Keratinocyte (primary cell): ENCODE data around the gene TMEM9. TPM values are rescaled to one million over a fixed set of nuclear protein-coding genes. Genes with fewer than 3 reads are reported as not detected.

Source experiments
- DNase-seq: peaks from one replicate; pipeline ENCODE4 v3.0.0-alpha.2; 2011; ENCODE audit warnings: low read depth, missing footprints, low spot score
- FAIRE-seq: peaks from 2 replicates; lab custom pipeline; 2011; peaks lifted over from hg19 to GRCh38; lab: Jason Lieb, UNC
- H2AFZ ChIP-seq: 2 replicates; pipeline ENCODE4 v1.6.0; 2012; ENCODE audit warnings: low read length, control low read depth, inconsistent platforms; ENCODE audit not compliant: control insufficient read depth
- H3K27ac ChIP-seq: 2 replicates; pipeline ENCODE4 v1.5.1; 2011; ENCODE audit warnings: low read length; ENCODE audit not compliant: control insufficient read depth, insufficient read depth
- H3K27me3 ChIP-seq: 3 replicates; pipeline ENCODE4 v1.6.0; 2011; ENCODE audit warnings: low read length; ENCODE audit not compliant: control insufficient read depth, insufficient read depth; ENCODE audit errors: extremely low read depth
- H3K36me3 ChIP-seq, 2 experiments: 2 replicates in 1 of 2; 3 replicates in 1 of 2; pipeline ENCODE4 v1.5.1; 2011; ENCODE audit warnings: low read length in 2 of 2, mild to moderate bottlenecking in 1 of 2; ENCODE audit not compliant: control insufficient read depth in 2 of 2, insufficient read depth in 2 of 2; ENCODE audit errors: extremely low read depth in 1 of 2
- H3K4me1 ChIP-seq: 3 replicates; pipeline ENCODE4 v1.5.1; 2011; ENCODE audit warnings: low read length; ENCODE audit not compliant: control insufficient read depth, insufficient read depth; ENCODE audit errors: extremely low read depth
- H3K4me2 ChIP-seq: 3 replicates; pipeline ENCODE4 v1.6.0; 2011; ENCODE audit warnings: low read depth, low read length; ENCODE audit not compliant: control insufficient read depth, insufficient read depth; ENCODE audit errors: extremely low read depth
- H3K4me3 ChIP-seq, 3 experiments: fragments of 200-600 bp in 1 of 3; sonication (generic) in 1 of 3; 2 replicates in 2 of 3; 3 replicates in 1 of 3; pipeline ENCODE4 v1.5.1; 2011 to 2016; ENCODE audit warnings: low read length in 3 of 3, mild to moderate bottlenecking in 3 of 3, control low read depth in 2 of 3, inconsistent platforms in 1 of 3, low read depth in 1 of 3, mixed read lengths in 1 of 3, mixed run types in 1 of 3, moderate library complexity in 1 of 3; ENCODE audit not compliant: control insufficient read depth in 2 of 3, insufficient read depth in 2 of 3; ENCODE audit errors: extremely low read depth in 1 of 3
- H3K79me2 ChIP-seq: 2 replicates; pipeline ENCODE4 v1.6.0; 2012; ENCODE audit warnings: low read length; ENCODE audit not compliant: control insufficient read depth, insufficient read depth
- H3K9ac ChIP-seq: 3 replicates; pipeline ENCODE4 v1.6.0; 2011; ENCODE audit warnings: low read length; ENCODE audit not compliant: control insufficient read depth, insufficient read depth; ENCODE audit errors: extremely low read depth
- H3K9me1 ChIP-seq: 3 replicates; pipeline ENCODE4 v1.6.0; 2011; ENCODE audit warnings: low read length; ENCODE audit not compliant: control insufficient read depth, insufficient read depth; ENCODE audit errors: extremely low read depth
- H3K9me3 ChIP-seq: 2 replicates; pipeline ENCODE4 v1.5.1; 2012; ENCODE audit warnings: low read depth, low read length; ENCODE audit not compliant: control insufficient read depth
- H4K20me1 ChIP-seq: 3 replicates; pipeline ENCODE4 v1.6.0; 2011; ENCODE audit warnings: low read length; ENCODE audit not compliant: control insufficient read depth, insufficient read depth; ENCODE audit errors: extremely low read depth
- EZH2 ChIP-seq: IDR thresholded peaks from one replicate; pipeline ENCODE4 v1.6.1; 2012; ENCODE audit warnings: inconsistent platforms, mild to moderate bottlenecking, low read length, moderate library complexity
- dilution Hi-C: fragments of 300-500 bp; cut with MboI; formaldehyde crosslinking; loops from one replicate; pipeline ENCODE4 v1.7.0; 2020; ENCODE audit warnings: low sequenced_read_pairs; ENCODE audit not compliant: extremely low pct_ligation_motif_present
- polyA plus RNA-seq, 5 experiments: library from polyadenylated mRNA; depleted of rRNA in 3 of 5; stranded (reverse) in 3 of 5; stranded (forward) in 1 of 5; unstranded in 1 of 5; fragments of >200 nt; gene quantifications; 1 replicate in 1 of 5; 2 replicates in 3 of 5; 3 replicates in 1 of 5; pipeline versions ENCODE4 v1.2.1 to v1.2.3, GENCODE V29; 2011 to 2012; ENCODE audit warnings: missing spikeins in 2 of 5, low read depth in 1 of 5, low replicate concordance in 1 of 5
- TF ChIP-seq, protein P1 (sequence below), 3 experiments: IDR thresholded peaks in 1 of 3; conservative IDR thresholded peaks in 1 of 3; optimal IDR thresholded peaks in 1 of 3; 2 replicates in 2 of 3; 3 replicates in 1 of 3; pipeline versions ENCODE3 to v1.5.1; 2011; ENCODE audit warnings: low read length in 3 of 3, mild to moderate bottlenecking in 3 of 3, moderate library complexity in 2 of 3, control low read depth in 1 of 3, inconsistent platforms in 1 of 3; ENCODE audit not compliant: insufficient read depth in 2 of 3; ENCODE audit errors: extremely low read depth in 1 of 3

The TMEM9 gene
- polyA plus RNA-seq, 1 donor (not counting 4 experiments of a cell fraction or from before 2014, with no cell fraction given): 56.0 TPM

DNA sequence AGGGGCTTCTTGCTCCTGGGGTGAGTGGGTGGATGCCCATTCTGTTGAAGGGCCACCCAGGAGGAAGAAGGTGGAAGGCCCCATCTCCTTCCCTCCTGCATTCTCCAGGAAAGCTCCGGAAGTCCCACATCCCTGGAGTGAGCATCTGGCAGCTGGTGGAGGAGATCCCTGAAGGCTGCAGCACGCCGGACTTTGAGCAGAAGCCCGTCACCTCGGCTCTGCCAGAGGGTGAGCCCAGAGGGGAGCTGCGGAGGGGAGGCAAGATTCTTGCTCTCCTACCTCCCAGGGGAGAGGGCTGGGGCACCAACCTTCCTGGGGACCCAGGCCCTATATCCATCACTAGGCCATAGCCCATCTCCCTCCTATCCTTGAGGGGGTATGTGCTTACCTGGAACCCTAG lies 39.8 kb upstream of the TMEM9 start:
- H3K4me2 ChIP-seq: no peak overlapping the region
- H3K27ac ChIP-seq: no peak overlapping the region
- FAIRE-seq: no peak

DNA sequence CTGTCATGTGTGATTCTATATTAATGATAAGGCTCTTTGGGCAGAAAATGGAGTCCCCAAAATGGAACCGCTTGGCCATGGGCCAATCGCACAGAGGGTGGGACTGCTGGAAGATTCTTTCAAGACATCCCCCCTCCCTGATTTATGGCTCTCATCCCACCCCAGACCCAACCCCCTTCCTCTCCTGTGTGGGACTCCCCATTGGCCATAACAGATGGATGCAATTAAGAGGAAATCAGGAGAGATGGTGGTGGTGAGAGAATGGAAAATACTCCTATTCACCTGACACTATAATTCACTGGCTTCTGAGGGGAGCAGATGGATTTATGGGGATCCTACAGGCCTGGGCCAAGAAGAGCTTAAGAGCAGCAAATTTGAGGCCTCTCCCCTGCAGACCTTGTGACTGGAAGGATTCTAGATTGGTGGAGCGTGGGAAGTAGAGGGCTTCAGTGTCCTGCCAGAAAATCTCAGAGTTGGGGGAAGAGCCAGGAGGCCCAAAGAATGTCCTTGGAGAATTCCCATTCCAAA lies 38.1 kb upstream of the TMEM9 start:
- no peak for FAIRE-seq
- H3K9me3 ChIP-seq: no peaks in the 10 kb centered on the region

More for the DNA sequence above, 39.8 kb upstream of the TMEM9 start:
- no peaks in the 10 kb centered on the region for H3K9me3 ChIP-seq
- H4K20me1 ChIP-seq: no peaks in the 10 kb centered on the region
- dilution Hi-C loops: no loop called here
- no peak overlapping the region for H3K4me3 ChIP-seq
- no peak for TF ChIP-seq EZH2
- TF ChIP-seq, protein P1, sequence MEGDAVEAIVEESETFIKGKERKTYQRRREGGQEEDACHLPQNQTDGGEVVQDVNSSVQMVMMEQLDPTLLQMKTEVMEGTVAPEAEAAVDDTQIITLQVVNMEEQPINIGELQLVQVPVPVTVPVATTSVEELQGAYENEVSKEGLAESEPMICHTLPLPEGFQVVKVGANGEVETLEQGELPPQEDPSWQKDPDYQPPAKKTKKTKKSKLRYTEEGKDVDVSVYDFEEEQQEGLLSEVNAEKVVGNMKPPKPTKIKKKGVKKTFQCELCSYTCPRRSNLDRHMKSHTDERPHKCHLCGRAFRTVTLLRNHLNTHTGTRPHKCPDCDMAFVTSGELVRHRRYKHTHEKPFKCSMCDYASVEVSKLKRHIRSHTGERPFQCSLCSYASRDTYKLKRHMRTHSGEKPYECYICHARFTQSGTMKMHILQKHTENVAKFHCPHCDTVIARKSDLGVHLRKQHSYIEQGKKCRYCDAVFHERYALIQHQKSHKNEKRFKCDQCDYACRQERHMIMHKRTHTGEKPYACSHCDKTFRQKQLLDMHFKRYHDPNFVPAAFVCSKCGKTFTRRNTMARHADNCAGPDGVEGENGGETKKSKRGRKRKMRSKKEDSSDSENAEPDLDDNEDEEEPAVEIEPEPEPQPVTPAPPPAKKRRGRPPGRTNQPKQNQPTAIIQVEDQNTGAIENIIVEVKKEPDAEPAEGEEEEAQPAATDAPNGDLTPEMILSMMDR (optimal IDR thresholded peaks at IDR 0.05 in 1 of 3, IDR thresholded peaks at IDR 0.05 in 1 of 3, conservative IDR thresholded peaks at IDR 0.05 in 1 of 3; ENCODE audit: extremely low read depth in 1 of 3, insufficient read depth in 2 of 3, low read length in 3 of 3): no peak
- H3K9me1 ChIP-seq: no peaks in the 10 kb centered on the region
- H3K79me2 ChIP-seq: no peaks in the 10 kb centered on the region
- peaks cover 20% of the 10 kb centered on the region for H3K4me1 ChIP-seq
- no peak overlapping the region for H2AFZ ChIP-seq
- peaks cover 8% of the 10 kb centered on the region for H3K27me3 ChIP-seq
- H3K36me3 ChIP-seq: no peaks in the 10 kb centered on the region
- DNase-seq: no peak
- no peak overlapping the region for H3K9ac ChIP-seq

More for the DNA sequence above, 38.1 kb upstream of the TMEM9 start:
- Histone ChIP-seq H3K4me3 (no peak overlapping the region), H3K9me1 (no peaks in the 10 kb centered on the region), H2AFZ (no peak overlapping the region), H3K9ac (no peak overlapping the region), H3K79me2 (no peaks in the 10 kb centered on the region), H3K4me2 (no peak overlapping the region), H3K27me3 (peaks cover 10% of the 10 kb centered on the region), H3K4me1 (peaks cover 20% of the 10 kb centered on the region), H3K36me3 (no peaks in the 10 kb centered on the region), H4K20me1 (no peaks in the 10 kb centered on the region), H3K27ac (no peak overlapping the region)
- DNase-seq: no peak
- no peak for TF ChIP-seq EZH2
- TF ChIP-seq, protein P1 (optimal IDR thresholded peaks at IDR 0.05 in 1 of 3, IDR thresholded peaks at IDR 0.05 in 1 of 3, conservative IDR thresholded peaks at IDR 0.05 in 1 of 3; ENCODE audit: extremely low read depth in 1 of 3, insufficient read depth in 2 of 3, low read length in 3 of 3): no peak
- dilution Hi-C loops: no loop called here
